ENCODE measurements around the gene LILRB1. TPM values are rescaled to one million over a fixed set of nuclear protein-coding genes. Genes with fewer than 3 reads are reported as not detected.
"Not testable (repeated sequence)": the region's sequence is repeated elsewhere in the genome, so short reads cannot be mapped to it uniquely, and the experiment has no call there.

Gene LILRB1
- 1 to 10 TPM; 1.2 to 1.6 TPM for total RNA-seq

DNA sequence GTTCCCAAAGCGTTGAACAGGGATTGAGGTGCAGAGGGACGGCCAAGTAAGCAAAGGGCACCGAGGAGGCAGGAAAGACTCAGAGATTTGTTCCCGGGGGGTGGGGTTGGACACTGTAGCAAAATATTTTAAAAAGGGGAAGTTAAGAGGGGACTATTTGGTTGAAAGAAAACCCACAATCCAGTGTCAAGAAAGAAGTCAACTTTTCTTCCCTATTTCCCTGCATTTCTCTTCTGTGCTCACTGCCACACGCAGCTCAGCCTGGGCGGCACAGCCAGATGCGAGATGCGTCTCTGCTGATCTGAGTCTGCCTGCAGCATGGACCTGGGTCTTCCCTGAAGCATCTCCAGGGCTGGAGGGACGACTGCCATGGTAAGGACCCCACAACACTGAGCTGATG lies at the start of gene LILRB1:
TSS of gene LILRB1 (plus strand) at position 223 of the 400 bp plus-strand sequence. CDS start 590 bp downstream, outside the sequence.
- H3K36me3 Mint-ChIP-seq (ENCODE audit: low read depth); ATAC-seq; H3K27ac Mint-ChIP-seq; DNase-seq; H3K4me1 Mint-ChIP-seq (ENCODE audit: low read depth); POLR2A ChIA-PET; intact Hi-C loops (cut with micrococcal nuclease); H3K4me3 Mint-ChIP-seq; H3K9me3 Mint-ChIP-seq: not testable (repeated sequence)
- CTCF ChIA-PET, result interaction anchor here (1.0 kb wide), 1 partner anchor 23 kb away, joined by 3 read pairs; no protein-coding TSS in a partner anchor
- peaks cover 33% of the 10 kb centered on the region for H3K27me3 Mint-ChIP-seq

DNA sequence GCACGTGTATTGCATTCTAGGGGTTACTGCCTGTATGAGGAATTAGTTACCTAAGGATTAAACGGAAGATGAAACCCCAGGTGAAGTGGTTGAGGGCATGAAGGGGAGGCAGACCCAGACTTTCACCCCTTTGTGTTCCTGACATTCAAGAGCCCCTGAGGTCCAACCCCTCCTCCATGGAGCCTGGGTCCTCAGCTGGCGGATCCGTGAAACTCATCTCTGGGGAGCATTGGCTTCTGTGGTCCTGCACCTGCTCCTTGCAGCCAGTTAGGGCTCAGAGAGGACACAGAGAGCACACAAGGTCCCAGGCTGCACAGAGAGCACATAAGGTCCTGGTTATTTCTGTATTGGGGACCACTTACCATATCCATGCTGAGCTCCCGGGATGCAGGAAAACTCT lies 43.9 kb upstream of the LILRB1 start:
- H3K4me1 Mint-ChIP-seq (ENCODE audit: low read depth), result no peaks in the 10 kb centered on the region
- ATAC-seq, result no peak
- peaks cover 6% of the 10 kb centered on the region for H3K9me3 Mint-ChIP-seq
- CTCF ChIA-PET, result no interaction called here
- POLR2A ChIA-PET, result no interaction called here
- H3K36me3 Mint-ChIP-seq (ENCODE audit: low read depth), result peaks cover 1% of the 10 kb centered on the region
- peaks cover 25% of the 10 kb centered on the region for H3K27me3 Mint-ChIP-seq
- DNase-seq, result no peak
- no peak overlapping the region for H3K27ac Mint-ChIP-seq
- intact Hi-C loops (cut with micrococcal nuclease), result no loop called here
- H3K4me3 Mint-ChIP-seq, result no peak overlapping the region
- no peak for TF ChIP-seq CTCF (IDR thresholded peaks at IDR 0.05)

GRCh38 chr19:54587026-54587425 lies 43.3 kb upstream of the LILRB1 start:
- TF ChIP-seq CTCF (IDR thresholded peaks at IDR 0.05), result no peak
- POLR2A ChIA-PET, result no interaction called here
- CTCF ChIA-PET, result no interaction called here
- Mint-ChIP-seq H3K4me1 (ENCODE audit: low read depth) (no peaks in the 10 kb centered on the region), H3K27me3 (peaks cover 22% of the 10 kb centered on the region), H3K9me3 (peaks cover 8% of the 10 kb centered on the region), H3K27ac (no peak overlapping the region), H3K36me3 (ENCODE audit: low read depth) (peaks cover 1% of the 10 kb centered on the region), H3K4me3 (no peak overlapping the region)
- intact Hi-C loops (cut with micrococcal nuclease), result no loop called here
- DNase-seq (no peak), ATAC-seq (no peak)

DNA sequence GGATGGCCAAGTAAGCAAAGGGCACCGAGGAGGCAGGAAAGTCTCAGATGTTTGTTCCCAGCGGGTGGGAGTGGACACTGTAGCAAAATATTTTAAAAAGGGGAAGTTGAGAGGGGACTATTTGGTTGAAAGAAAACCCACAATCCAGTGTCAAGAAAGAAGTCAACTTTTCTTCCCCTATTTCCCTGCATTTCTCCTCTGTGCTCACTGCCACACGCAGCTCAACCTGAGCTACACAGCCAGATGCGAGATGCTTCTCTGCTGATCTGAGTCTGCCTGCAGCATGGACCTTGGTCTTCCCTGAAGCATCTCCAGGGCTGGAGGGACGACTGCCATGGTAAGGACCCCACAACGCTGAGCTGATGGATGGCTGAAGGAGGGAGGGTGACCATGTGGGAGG lies 36.8 kb upstream of the LILRB1 start, which contains the start of gene LILRA1:
TSS of gene LILRA1 (plus strand) at position 188 of the 400 bp plus-strand sequence. CDS start 613 bp downstream, outside the sequence.
- H3K27ac Mint-ChIP-seq; H3K36me3 Mint-ChIP-seq (ENCODE audit: low read depth); ATAC-seq; H3K4me1 Mint-ChIP-seq (ENCODE audit: low read depth); intact Hi-C loops (cut with micrococcal nuclease); POLR2A ChIA-PET; H3K9me3 Mint-ChIP-seq; H3K4me3 Mint-ChIP-seq; DNase-seq; CTCF ChIA-PET: not testable (repeated sequence)
- peaks cover 12% of the 10 kb centered on the region for H3K27me3 Mint-ChIP-seq

DNA sequence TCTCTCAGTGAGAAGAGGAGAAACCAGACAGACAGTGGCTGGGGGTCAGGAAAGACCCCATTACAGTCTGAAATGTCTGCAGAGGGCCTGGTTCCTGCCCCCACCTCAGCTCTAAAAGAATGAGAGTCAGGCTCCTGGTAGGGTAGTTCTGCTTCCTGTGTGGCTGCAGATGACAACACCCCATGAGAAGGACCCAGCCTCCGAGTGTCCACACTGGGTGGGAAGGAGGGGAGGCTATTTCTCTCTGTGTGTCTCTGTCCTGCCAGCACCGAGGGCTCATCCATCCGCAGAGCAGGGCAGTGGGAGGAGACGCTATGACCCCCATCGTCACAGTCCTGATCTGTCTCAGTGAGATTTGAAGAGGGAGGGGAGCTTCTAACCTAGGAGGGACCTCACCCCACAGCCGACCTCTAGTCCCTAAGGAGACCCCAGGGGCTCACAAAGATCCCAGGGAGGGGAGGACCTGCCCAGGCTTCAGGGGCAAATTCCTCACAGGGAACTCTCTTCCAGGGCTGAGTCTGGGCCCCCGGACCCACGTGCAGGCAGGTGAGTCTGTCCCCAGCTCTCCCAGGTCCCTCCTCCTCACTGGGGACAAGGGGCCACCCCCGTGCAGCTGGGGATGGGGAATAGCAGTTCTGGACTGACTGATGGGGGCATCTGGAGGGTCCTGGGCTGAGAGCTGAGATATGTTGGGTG lies 36.2 kb upstream of the LILRB1 start:
- CTCF ChIA-PET; H3K27me3 Mint-ChIP-seq; POLR2A ChIA-PET; H3K9me3 Mint-ChIP-seq; H3K4me1 Mint-ChIP-seq (ENCODE audit: low read depth); intact Hi-C loops (cut with micrococcal nuclease); DNase-seq; H3K4me3 Mint-ChIP-seq; H3K27ac Mint-ChIP-seq; H3K36me3 Mint-ChIP-seq (ENCODE audit: low read depth); ATAC-seq: not testable (repeated sequence)

GRCh38 chr19:54594737-54595136 lies 35.5 kb upstream of the LILRB1 start:
- H3K27ac Mint-ChIP-seq, result no peak overlapping the region
- POLR2A ChIA-PET, result interaction anchor here (0.6 kb wide), 1 partner anchor 227 kb away, joined by 3 read pairs; no protein-coding TSS in a partner anchor
- CTCF ChIA-PET, result no interaction called here
- H3K4me1 Mint-ChIP-seq (ENCODE audit: low read depth), result no peaks in the 10 kb centered on the region
- intact Hi-C loops (cut with micrococcal nuclease), result no loop called here
- H3K9me3 Mint-ChIP-seq, result peaks cover 1% of the 10 kb centered on the region
- TF ChIP-seq CTCF (IDR thresholded peaks at IDR 0.05), result no peak
- ATAC-seq (no peak), DNase-seq (no peak)
- no peaks in the 10 kb centered on the region for H3K36me3 Mint-ChIP-seq (ENCODE audit: low read depth)
- H3K27me3 Mint-ChIP-seq, result peaks cover 10% of the 10 kb centered on the region
- H3K4me3 Mint-ChIP-seq, result no peak overlapping the region

- ATAC-seq; intact Hi-C loops (cut with micrococcal nuclease); H3K9me3 Mint-ChIP-seq; CTCF ChIA-PET; H3K27me3 Mint-ChIP-seq; H3K4me3 Mint-ChIP-seq; H3K36me3 Mint-ChIP-seq (ENCODE audit: low read depth); DNase-seq; POLR2A ChIA-PET; H3K4me1 Mint-ChIP-seq (ENCODE audit: low read depth); H3K27ac Mint-ChIP-seq: not testable (repeated sequence)
Observed at GRCh38 chr19:54595680-54596436, 34.4 kb upstream of the LILRB1 start.

All from activated CD8-positive, alpha-beta T cell treated with anti-CD3 and anti-CD28 coated beads for 36 hours (primary cell).